Heart right ventricle (tissue), 16 donors: ENCODE data around the gene BDKRB2. TPM values are rescaled to one million over a fixed set of nuclear protein-coding genes. Genes with fewer than 3 reads are reported as not detected.

Experiments
- ATAC-seq, 8 donors: fragments of 200-7000 bp; cut with Tn5 transposase; one replicate each; pipeline ENCODE4 v1.9.1; 2020; ENCODE audit warnings: mild to moderate bottlenecking in 8 of 8, moderate library complexity in 8 of 8, moderate number of reproducible peaks in 1 of 8
- DNase-seq, 2 donors: peaks; one replicate each; pipeline ENCODE4 v3.0.0-alpha.2; 2020
- H3K27ac ChIP-seq, 10 donors: fragments of 200-600 bp; sonication (generic) in 2 of 10; one replicate each; pipeline versions ENCODE4 v1.5.0 to v1.8.0; 2020 to 2022; ENCODE audit warnings: mild to moderate bottlenecking in 3 of 10
- H3K27me3 ChIP-seq, 7 donors: fragments of 200-600 bp; one replicate each; pipeline ENCODE4 v1.8.0; 2021 to 2022; ENCODE audit warnings: mild to moderate bottlenecking in 2 of 7
- H3K36me3 ChIP-seq, 9 donors: fragments of 200-600 bp; sonication (generic) in 1 of 9; one replicate each; pipeline versions ENCODE4 v1.5.0 to v1.8.0; 2020 to 2022; ENCODE audit warnings: mild to moderate bottlenecking in 2 of 9
- H3K4me1 ChIP-seq, 9 donors: fragments of 200-600 bp; sonication (generic) in 1 of 9; one replicate each; pipeline versions ENCODE4 v1.5.0 to v1.8.0; 2020 to 2022; ENCODE audit warnings: mild to moderate bottlenecking in 4 of 9
- H3K4me3 ChIP-seq, 10 donors: fragments of 200-600 bp; sonication (generic) in 2 of 10; one replicate each; pipeline versions ENCODE4 v1.5.0 to v1.8.0; 2020 to 2022; ENCODE audit warnings: mild to moderate bottlenecking in 7 of 10, moderate library complexity in 2 of 10
- H3K9me3 ChIP-seq, 11 donors: fragments of 200-600 bp in 10 of 11; sonication (generic) in 2 of 11; one replicate each; pipeline versions ENCODE4 v1.5.0 to v1.8.0; 2013 to 2022; ENCODE audit warnings: mild to moderate bottlenecking in 2 of 11, control low read depth in 1 of 11, moderate library complexity in 1 of 11
- CTCF ChIP-seq, 9 donors: fragments of 200-600 bp; sonication (generic) in 2 of 9; IDR thresholded peaks; one replicate each; pipeline versions ENCODE4 v1.5.0 to v1.8.0; 2021 to 2022; ENCODE audit warnings: antibody characterized with exemption in 9 of 9, mild to moderate bottlenecking in 5 of 9, moderate library complexity in 1 of 9
- WGBS, 2 donors: extraction: QIAGEN DNeasy Blood & Tissue Kit; methylation state at CpG; one replicate each; pipeline ENCODE4 v1.1.7; 2013; ENCODE audit warnings: inconsistent platforms in 1 of 2; 5-methylcytosine and 5-hydroxymethylcytosine counted together
- intact Hi-C, 10 donors: fragments of 100-400 bp; cut with DNase I; formaldehyde crosslinking; loops; one replicate each; pipeline versions ENCODE4 v1.11.1 to v1.14.2; 2022
- polyA plus RNA-seq, 2 donors: library from polyadenylated mRNA; stranded (reverse); fragments of 200-250 nt; gene quantifications; one replicate each; pipeline ENCODE4 v1.2.3, GENCODE V29; 2013
- total RNA-seq, 10 donors: library from RNA; stranded (reverse); fragmentation: NEBNext Ultra II Directional in 3 of 10; extraction: Animal tissue kit (Norgen Biotek cat#: 25700) in 3 of 10; gene quantifications; one replicate each; pipeline versions ENCODE4 v1.2.1 to v1.2.4, GENCODE V29; 2021 to 2023
- donor health status: Arrhythmogenic right ventricular cardiomyopathy.
- donor health status: ischemic (EF 13 %, LVEDD 7.1; RV severe dilation, severe dysfunction).
- donor health status: healthy with polysubstance abuse.
- donor health status: DM: no; HTN: yes; CAD: no.
- donor health status: DM: no; HTN: no; CAD: no.
- donor health status: ischemic (EF 25% LVEDD 6.9; RV normal size, moderate dysfunction).
- donor health status: ischemic (EF 25% LVEDD 5.7; RV mildly dilated, moderate dysfunction).
- donor health status: healthy.
- donor health status: DM: yes; HTN: yes; CAD: no.
- donor health status: Ischemic cardiomyopathy.
- donor health status: ischemic (EF 35%, LVEDD 5.7; RV mildly dilated, moderate dysfunction).
- donor health status: nonischemic (EF 11% LVEDD 7.7; RV severe dilation, severe dysfunction).
- donor health status: DM: yes; HTN: yes; CAD: no.
- donor health status: PGD.
- donor health status: ischemic (EF 29% LVEDD 5.4; RV normal size, mild dysfunction).
- donor health status: nonischemic (EF 23%, LVEDD 6.1; RV moderate dilation, normal function).

Gene BDKRB2
- total and polyA plus RNA-seq, 12 donors = 0.19 to 3.6 (median 0.59) TPM

- no peak for ATAC-seq
- no peak for DNase-seq
These were observed 42.4 kb upstream of the BDKRB2 start for GRCh38 chr14:96162265-96162664.

GRCh38 chr14:96162741-96163140 lies 41.9 kb upstream of the BDKRB2 start:
- no peak for TF ChIP-seq CTCF (IDR thresholded peaks at IDR 0.05)
- whole genome bisulfite sequencing, 2 donors = 86 to 91% methylated on average over 4 of the region's 4 CpGs
- no peaks in the 10 kb centered on the region for H3K9me3 ChIP-seq
- no peak overlapping the region for H3K27ac ChIP-seq
- DNase-seq (no peak), ATAC-seq (no peak)
- no peaks in the 10 kb centered on the region for H3K4me1 ChIP-seq
- intact Hi-C loops = no loop called here
- peaks cover 0 to 10% (median 0%) of the 10 kb centered on the region in 7 donors for H3K27me3 ChIP-seq
- H3K4me3 ChIP-seq = no peak overlapping the region
- no peaks in the 10 kb centered on the region for H3K36me3 ChIP-seq

More at GRCh38 chr14:96162265-96162664, 42.4 kb upstream of the BDKRB2 start:
- Histone ChIP-seq H3K9me3 (no peaks in the 10 kb centered on the region), H3K4me3 (no peak overlapping the region), H3K36me3 (no peaks in the 10 kb centered on the region), H3K27me3 (peaks cover 0 to 8% (median 0%) of the 10 kb centered on the region in 7 donors), H3K4me1 (no peaks in the 10 kb centered on the region), H3K27ac (no peak overlapping the region)
- no peak for TF ChIP-seq CTCF (IDR thresholded peaks at IDR 0.05)
- 88 to 91% methylated on average over 6 of the region's 6 CpGs for WGBS, 2 donors
- intact Hi-C loops = no loop called here

GRCh38 chr14:96164861-96165490 lies 39.7 kb upstream of the BDKRB2 start:
- WGBS, 2 donors = 88 to 92% methylated on average over 5 of the region's 5 CpGs

More at GRCh38 chr14:96164861-96165490, 39.7 kb upstream of the BDKRB2 start:
- H3K27ac ChIP-seq = no peak overlapping the region
- no peaks in the 10 kb centered on the region for H3K9me3 ChIP-seq
- no peak for TF ChIP-seq CTCF (IDR thresholded peaks at IDR 0.05)
- H3K4me3 ChIP-seq = no peak overlapping the region
- intact Hi-C loops = no loop called here
- DNase-seq = no peak
- no peak for ATAC-seq
- peaks cover 0 to 12% (median 6%) of the 10 kb centered on the region in 7 donors for H3K27me3 ChIP-seq
- H3K36me3 ChIP-seq = no peaks in the 10 kb centered on the region
- H3K4me1 ChIP-seq = no peaks in the 10 kb centered on the region
